Neuronal stem cell (in vitro differentiated cells): ENCODE data around the gene PLGRKT.
"Not testable (repeated sequence)": the region's sequence is repeated elsewhere in the genome, so short reads cannot be mapped to it uniquely, and the experiment has no call there.

Experiments
- DNase-seq: peaks from one replicate; pipeline ENCODE4 v3.0.0-alpha.2; 2013; ENCODE audit warnings: low spot score
- H2AFZ ChIP-seq: one replicate; pipeline ENCODE4 v1.6.1; 2013; ENCODE audit warnings: mild to moderate bottlenecking, low read length, inconsistent platforms
- H2AK5ac ChIP-seq: 2 replicates; pipeline ENCODE4 v1.6.1; 2013; ENCODE audit warnings: low read depth, mild to moderate bottlenecking, inconsistent platforms, low read length, moderate library complexity, mixed read lengths
- H2BK120ac ChIP-seq: 2 replicates; pipeline ENCODE4 v1.6.1; 2013; ENCODE audit warnings: low read depth, mild to moderate bottlenecking, inconsistent platforms, low read length, moderate library complexity, mixed read lengths
- H2BK12ac ChIP-seq: one replicate; pipeline ENCODE4 v1.6.1; 2013; ENCODE audit warnings: low read length, inconsistent platforms
- H2BK15ac ChIP-seq: 2 replicates; pipeline ENCODE4 v1.6.1; 2013; ENCODE audit warnings: mild to moderate bottlenecking, low read length, inconsistent platforms, mixed read lengths
- H2BK5ac ChIP-seq: one replicate; pipeline ENCODE4 v1.6.1; 2013; ENCODE audit warnings: inconsistent platforms, mild to moderate bottlenecking, low read length, moderate library complexity
- H3K14ac ChIP-seq: one replicate; pipeline ENCODE4 v1.6.1; 2013; ENCODE audit warnings: low read length, inconsistent platforms
- H3K18ac ChIP-seq: 2 replicates; pipeline ENCODE4 v1.6.1; 2013; ENCODE audit warnings: low read length, inconsistent platforms
- H3K23ac ChIP-seq: 2 replicates; pipeline ENCODE4 v1.6.1; 2013; ENCODE audit warnings: low read depth, mild to moderate bottlenecking, mixed read lengths, low read length, inconsistent platforms; ENCODE audit not compliant: poor library complexity
- H3K27ac ChIP-seq: replicated peaks from 3 replicates; pipeline ENCODE4 v1.5.1; 2013; ENCODE audit warnings: low read length, inconsistent platforms
- H3K27me3 ChIP-seq, 3 experiments: 2 replicates each; pipeline ENCODE4 v1.6.1; 2013; ENCODE audit warnings: low read length in 3 of 3, mild to moderate bottlenecking in 2 of 3, inconsistent platforms in 1 of 3, low read depth in 1 of 3, mixed read lengths in 1 of 3, moderate library complexity in 1 of 3; ENCODE audit not compliant: control insufficient read depth in 3 of 3, insufficient read depth in 3 of 3
- H3K36me3 ChIP-seq, 2 donors: replicated peaks in 1 of 2; 2 replicates each; pipeline ENCODE4 v1.6.1; 2013; ENCODE audit warnings: low read length in 2 of 2; ENCODE audit not compliant: control insufficient read depth in 2 of 2, insufficient read depth in 2 of 2
- H3K4ac ChIP-seq: 2 replicates; pipeline ENCODE4 v1.6.1; 2013; ENCODE audit warnings: inconsistent platforms, mild to moderate bottlenecking, low read length, moderate library complexity
- H3K4me1 ChIP-seq, 2 donors: 1 replicate in 1 of 2; 2 replicates in 1 of 2; pipeline ENCODE4 v1.6.1; 2013; ENCODE audit warnings: low read length in 2 of 2, low read depth in 1 of 2; ENCODE audit not compliant: control insufficient read depth in 2 of 2, insufficient read depth in 1 of 2
- H3K4me2 ChIP-seq: one replicate; pipeline ENCODE4 v1.6.1; 2013; ENCODE audit warnings: mild to moderate bottlenecking, low read length, inconsistent platforms; ENCODE audit not compliant: insufficient read depth, poor library complexity, severe bottlenecking
- H3K4me3 ChIP-seq, 2 donors: 2 replicates each; pipeline ENCODE4 v1.5.1; 2013; ENCODE audit warnings: low read length in 2 of 2, mild to moderate bottlenecking in 2 of 2, inconsistent platforms in 1 of 2, moderate library complexity in 1 of 2
- H3K79me1 ChIP-seq: one replicate; pipeline ENCODE4 v1.6.1; 2013; ENCODE audit warnings: low read depth, mild to moderate bottlenecking, inconsistent platforms, low read length, moderate library complexity
- H3K9ac ChIP-seq: one replicate; pipeline ENCODE4 v1.6.1; 2013; ENCODE audit warnings: mild to moderate bottlenecking, low read depth, low read length, inconsistent platforms; ENCODE audit not compliant: poor library complexity
- H3K9me3 ChIP-seq, 2 donors: replicated peaks in 1 of 2; 2 replicates each; pipeline versions ENCODE3 to v1.6.1; 2013; ENCODE audit warnings: low read length in 2 of 2, mild to moderate bottlenecking in 2 of 2, inconsistent platforms in 1 of 2, low read depth in 1 of 2, mixed read lengths in 1 of 2, moderate library complexity in 1 of 2; ENCODE audit not compliant: control insufficient read depth in 2 of 2, insufficient read depth in 1 of 2
- H4K8ac ChIP-seq: one replicate; pipeline ENCODE4 v1.6.1; 2013; ENCODE audit warnings: low read depth, mild to moderate bottlenecking, inconsistent platforms, low read length, moderate library complexity
- H4K91ac ChIP-seq: one replicate; pipeline ENCODE4 v1.6.1; 2013; ENCODE audit warnings: low read length, low read depth, mild to moderate bottlenecking, inconsistent platforms; ENCODE audit not compliant: poor library complexity
- whole genome bisulfite sequencing, 2 donors: extraction: QIAGEN DNeasy Blood & Tissue Kit; methylation state at CpG; one replicate each; pipeline ENCODE4 v1.1.7; 2013; ENCODE audit warnings: missing lambda C conversion rate in 2 of 2, mixed read lengths in 1 of 2; ENCODE audit not compliant: insufficient read length in 2 of 2, insufficient replicate concordance in 1 of 2; ENCODE audit errors: extremely low coverage in 2 of 2; 5-methylcytosine and 5-hydroxymethylcytosine counted together

PLGRKT gene

DNA sequence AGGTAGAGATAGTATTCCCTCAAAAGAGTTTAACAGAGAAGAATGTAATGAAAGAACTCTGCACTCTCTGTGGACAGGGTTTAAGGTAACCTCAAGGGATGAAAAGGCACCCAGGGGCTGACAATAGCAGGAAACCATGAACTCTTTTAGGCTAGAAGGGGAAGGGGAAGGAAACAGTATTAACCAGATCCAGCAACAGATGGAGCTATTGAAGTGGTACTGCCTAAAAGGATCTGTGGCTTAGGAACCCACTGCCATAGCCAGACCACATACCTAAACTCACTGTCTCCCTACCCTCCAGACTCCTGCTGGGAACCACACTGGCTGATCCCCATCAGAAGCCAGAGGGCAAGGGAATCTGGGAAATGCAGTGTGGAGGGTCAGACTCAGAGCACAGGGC is 35.5 kb downstream of the PLGRKT start:
- Histone ChIP-seq H4K91ac (no peak overlapping the region), H2BK12ac (no peak overlapping the region), H2AK5ac (no peak overlapping the region), H4K8ac (no peak overlapping the region), H3K18ac (no peak overlapping the region), H3K36me3 (no peaks in the 10 kb centered on the region), H3K9ac (no peak overlapping the region), H2AFZ (no peak overlapping the region), H3K27me3 (no peaks in the 10 kb centered on the region), H2BK15ac (no peak overlapping the region), H3K4ac (no peak overlapping the region), H3K4me1 (peaks cover 0 to 3% of the 10 kb centered on the region in 2 donors), H2BK120ac (no peak overlapping the region), H3K4me2 (no peak overlapping the region), H3K9me3 (peaks cover 0 to 2% of the 10 kb centered on the region in 2 donors), H3K23ac (no peak overlapping the region), H2BK5ac (no peak overlapping the region), H3K27ac (no peak overlapping the region), H3K79me1 (no peaks in the 10 kb centered on the region), H3K14ac (no peak overlapping the region), H3K4me3 (no peak overlapping the region)
- no peak for DNase-seq

DNA sequence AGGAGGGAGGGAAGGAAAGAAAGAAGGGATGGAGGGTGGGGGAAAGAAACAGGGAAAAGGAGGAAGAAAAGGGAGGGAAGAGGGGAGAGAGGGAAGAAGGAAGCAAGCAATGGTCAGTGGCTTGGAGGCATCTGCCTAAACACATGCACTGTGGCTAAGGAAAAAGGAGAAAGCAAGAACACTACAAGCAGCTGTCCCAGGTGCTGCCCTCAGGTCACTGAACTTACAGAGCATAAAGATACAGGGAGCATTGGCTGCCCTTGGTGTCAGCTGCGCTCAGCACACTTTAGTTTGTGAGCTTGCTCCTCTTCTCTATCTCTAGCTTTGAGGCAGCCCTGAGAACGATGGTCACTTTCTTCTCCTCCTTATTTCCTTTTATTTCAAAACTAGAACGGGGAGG is 40.2 kb downstream of the PLGRKT start:
- H4K91ac ChIP-seq, H2BK120ac ChIP-seq, H3K4me1 ChIP-seq, H3K27me3 ChIP-seq, H3K4ac ChIP-seq, H3K18ac ChIP-seq, H3K4me3 ChIP-seq, DNase-seq, H2BK5ac ChIP-seq, H2AK5ac ChIP-seq, H3K9me3 ChIP-seq, H3K23ac ChIP-seq, H3K36me3 ChIP-seq, H2BK12ac ChIP-seq, H3K27ac ChIP-seq, H3K4me2 ChIP-seq, H3K14ac ChIP-seq, H3K79me1 ChIP-seq, H2BK15ac ChIP-seq, H4K8ac ChIP-seq, H2AFZ ChIP-seq, H3K9ac ChIP-seq: not testable (repeated sequence)
- no CpG with 5 or more reads among the region's 3 CpGs for WGBS, 2 donors

DNA sequence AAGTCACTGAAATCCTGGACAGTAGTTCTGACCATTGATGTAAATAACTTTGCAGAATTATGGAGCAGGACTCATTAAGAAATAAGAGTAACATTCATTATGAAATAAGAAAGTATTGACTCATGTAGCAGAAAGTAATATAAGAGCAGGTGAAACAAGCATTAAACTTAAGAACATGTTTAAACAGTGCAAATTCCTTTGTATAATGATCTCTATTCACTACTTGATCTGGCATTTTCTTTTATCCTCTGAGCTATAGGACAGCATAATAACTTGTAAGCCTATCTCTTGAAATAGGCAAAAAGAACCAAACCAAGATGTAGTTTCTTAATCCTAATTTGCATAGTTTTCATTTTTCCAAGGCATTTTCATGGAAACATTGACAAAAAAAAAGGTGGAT is 42.3 kb downstream of the PLGRKT start:
- no peak overlapping the region for H3K4me3 ChIP-seq
- no peak overlapping the region for H3K14ac ChIP-seq
- H2BK120ac ChIP-seq = no peak overlapping the region
- H3K4me2 ChIP-seq = no peak overlapping the region
- no peak overlapping the region for H4K8ac ChIP-seq
- H2AK5ac ChIP-seq = no peak overlapping the region
- H2BK12ac ChIP-seq = no peak overlapping the region
- no peak overlapping the region for H2BK5ac ChIP-seq
- H3K27ac ChIP-seq = no peak overlapping the region
- H3K27me3 ChIP-seq = no peaks in the 10 kb centered on the region
- H3K18ac ChIP-seq = no peak overlapping the region
- H3K9ac ChIP-seq = no peak overlapping the region
- H3K4me1 ChIP-seq = no peaks in the 10 kb centered on the region
- H2BK15ac ChIP-seq = no peak overlapping the region
- no peak for DNase-seq
- H3K4ac ChIP-seq = no peak overlapping the region
- H3K9me3 ChIP-seq = no peaks in the 10 kb centered on the region
- no peak overlapping the region for H3K23ac ChIP-seq
- no peaks in the 10 kb centered on the region for H3K36me3 ChIP-seq
- H2AFZ ChIP-seq = no peak overlapping the region
- no peak overlapping the region for H4K91ac ChIP-seq
- no peaks in the 10 kb centered on the region for H3K79me1 ChIP-seq

DNA sequence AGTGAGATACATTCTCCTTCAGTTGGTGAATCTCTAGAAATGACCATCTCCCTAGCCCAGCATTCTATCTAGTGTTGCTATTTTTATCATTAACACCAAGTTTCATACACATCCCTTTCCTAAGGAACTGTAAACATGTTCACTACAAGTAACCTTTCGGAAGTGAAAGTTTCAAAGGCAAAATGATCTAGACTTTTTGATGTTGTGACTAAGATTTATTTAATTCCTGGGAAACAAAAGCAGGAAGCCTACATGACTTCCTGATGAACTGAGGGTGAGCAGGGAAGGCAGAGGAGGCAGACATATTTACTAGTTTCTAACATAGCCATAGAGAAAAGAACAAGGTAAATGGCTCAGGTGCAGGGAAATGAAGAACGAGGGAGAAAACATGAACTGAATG is 43.7 kb downstream of the PLGRKT start:
- H2AFZ ChIP-seq, H3K18ac ChIP-seq, H2BK5ac ChIP-seq, H4K91ac ChIP-seq, H3K4me1 ChIP-seq, H3K23ac ChIP-seq, H3K4me2 ChIP-seq, H2BK12ac ChIP-seq, H3K4me3 ChIP-seq, H3K79me1 ChIP-seq, H2BK120ac ChIP-seq, H4K8ac ChIP-seq, H3K27me3 ChIP-seq, H3K9ac ChIP-seq, H3K27ac ChIP-seq, H2AK5ac ChIP-seq, H2BK15ac ChIP-seq, DNase-seq, H3K9me3 ChIP-seq, H3K14ac ChIP-seq, H3K4ac ChIP-seq, H3K36me3 ChIP-seq: not testable (repeated sequence)
- no CpG with 5 or more reads among the region's 2 CpGs for WGBS, 2 donors
